SJCRH30 (cell line): Measurements from ENCODE around the gene TMEM271. TPM values are rescaled to one million over a fixed set of nuclear protein-coding genes. Genes with fewer than 3 reads are reported as not detected.

Experiments
- DNase-seq, 2 experiments: peaks; one replicate each; pipeline ENCODE4 v3.0.0-alpha.2; 2015 to 2020
- H3K27ac ChIP-seq: fragments of 250-450 bp; sonication (Bioruptor Pico); 2 replicates; pipeline ENCODE4 v1.5.1; 2020; ENCODE audit warnings: mild to moderate bottlenecking, moderate library complexity
- H3K27me3 ChIP-seq: fragments of 250-450 bp; sonication (Bioruptor Pico); 2 replicates; pipeline ENCODE4 v1.5.1; 2020; ENCODE audit warnings: mild to moderate bottlenecking, moderate library complexity
- H3K36me3 ChIP-seq: fragments of 250-450 bp; sonication (Bioruptor Pico); 2 replicates; pipeline ENCODE4 v1.5.1; 2020; ENCODE audit warnings: mild to moderate bottlenecking, moderate library complexity
- H3K4me1 ChIP-seq: fragments of 250-450 bp; sonication (Bioruptor Pico); 2 replicates; pipeline ENCODE4 v1.5.1; 2020; ENCODE audit warnings: mild to moderate bottlenecking, moderate library complexity
- H3K4me3 ChIP-seq: fragments of 250-450 bp; sonication (Bioruptor Pico); 2 replicates; pipeline ENCODE4 v1.5.1; 2020; ENCODE audit warnings: mild to moderate bottlenecking, moderate library complexity
- H3K9me3 ChIP-seq: fragments of 250-450 bp; sonication (Bioruptor Pico); replicated peaks from 2 replicates; pipeline ENCODE4 v1.5.1; 2020; ENCODE audit warnings: mild to moderate bottlenecking, moderate library complexity
- total RNA-seq: library from RNA; depleted of rRNA; stranded (reverse); fragments of >200 nt; shearing (Covaris generic); gene quantifications from 2 replicates; pipeline ENCODE4 v1.2.3, GENCODE V29; 2014; rRNA removed

The TMEM271 gene
- total RNA-seq, 1 experiment from 2014 or later: 1.4 TPM

GRCh38 chr4:530017-530781 is 45.9 kb downstream of the TMEM271 start:
- H3K4me1 ChIP-seq: no peaks in the 10 kb centered on the region
- H3K9me3 ChIP-seq: peaks cover 7% of the 10 kb centered on the region
- peaks cover 83% of the 10 kb centered on the region for H3K36me3 ChIP-seq
- DNase-seq: no peak
- no peak overlapping the region for H3K27ac ChIP-seq
- H3K4me3 ChIP-seq: no peak overlapping the region
- no peaks in the 10 kb centered on the region for H3K27me3 ChIP-seq

GRCh38 chr4:529563-529962 is 46.5 kb downstream of the TMEM271 start:
- H3K4me3 ChIP-seq: no peak overlapping the region
- H3K9me3 ChIP-seq: peaks cover 7% of the 10 kb centered on the region
- DNase-seq: no peak
- H3K4me1 ChIP-seq: no peaks in the 10 kb centered on the region
- H3K36me3 ChIP-seq: peaks cover 83% of the 10 kb centered on the region
- H3K27me3 ChIP-seq: no peaks in the 10 kb centered on the region
- H3K27ac ChIP-seq: no peak overlapping the region

- Histone ChIP-seq H3K4me3 (no peak overlapping the region), H3K9me3 (peaks cover 7% of the 10 kb centered on the region), H3K27me3 (no peaks in the 10 kb centered on the region), H3K27ac (no peak overlapping the region), H3K36me3 (peaks cover 80% of the 10 kb centered on the region), H3K4me1 (no peaks in the 10 kb centered on the region)
- no peak for DNase-seq
Measured at GRCh38 chr4:528835-529234, 47.3 kb downstream of the TMEM271 start.

GRCh38 chr4:528296-528695 is 47.8 kb downstream of the TMEM271 start:
- Histone ChIP-seq H3K27me3 (no peaks in the 10 kb centered on the region), H3K4me3 (no peak overlapping the region), H3K27ac (no peak overlapping the region), H3K4me1 (no peaks in the 10 kb centered on the region), H3K9me3 (peaks cover 7% of the 10 kb centered on the region), H3K36me3 (peaks cover 80% of the 10 kb centered on the region)
- DNase-seq: no peak

- Histone ChIP-seq H3K9me3 (peaks cover 5% of the 10 kb centered on the region), H3K36me3 (peaks cover 78% of the 10 kb centered on the region), H3K27me3 (no peaks in the 10 kb centered on the region), H3K27ac (no peak overlapping the region), H3K4me1 (no peaks in the 10 kb centered on the region), H3K4me3 (no peak overlapping the region)
- no peak for DNase-seq
Measured at GRCh38 chr4:526971-527460, 49.1 kb downstream of the TMEM271 start.

GRCh38 chr4:526189-526909 is 49.7 kb downstream of the TMEM271 start:
- no peak overlapping the region for H3K4me3 ChIP-seq

GRCh38 chr4:525660-526059 is 50.4 kb downstream of the TMEM271 start:
- H3K36me3 ChIP-seq: peaks cover 77% of the 10 kb centered on the region
- H3K27me3 ChIP-seq: no peaks in the 10 kb centered on the region
- no peak overlapping the region for H3K27ac ChIP-seq
- DNase-seq: no peak
- no peaks in the 10 kb centered on the region for H3K4me1 ChIP-seq
- H3K9me3 ChIP-seq: peaks cover 5% of the 10 kb centered on the region
- no peak overlapping the region for H3K4me3 ChIP-seq

More at GRCh38 chr4:526189-526909, 49.7 kb downstream of the TMEM271 start:
- DNase-seq: no peak
- Histone ChIP-seq H3K27me3 (no peaks in the 10 kb centered on the region), H3K4me1 (no peaks in the 10 kb centered on the region), H3K9me3 (peaks cover 5% of the 10 kb centered on the region), H3K36me3 (peaks cover 77% of the 10 kb centered on the region), H3K27ac (no peak overlapping the region)

GRCh38 chr4:524196-524595 is 51.9 kb downstream of the TMEM271 start:
- Histone ChIP-seq H3K36me3 (peaks cover 67% of the 10 kb centered on the region), H3K27me3 (no peaks in the 10 kb centered on the region), H3K4me1 (no peaks in the 10 kb centered on the region), H3K9me3 (peaks cover 5% of the 10 kb centered on the region), H3K27ac (no peak overlapping the region), H3K4me3 (no peak overlapping the region)
- DNase-seq: no peak

Other genes with a start within 250 kb of the TMEM271 start
- 11.8 and 17.4 TPM in 2 replicates for gene ZNF141, start 238.5 kb downstream of the TMEM271 start, total RNA-seq
- 28.7 and 42.9 TPM in 2 replicates for gene ZNF721, start 77.1 kb downstream of the TMEM271 start, total RNA-seq
- gene PIGG, start 77.1 kb downstream of the TMEM271 start, total RNA-seq: 28.9 and 33.6 TPM in 2 replicates
- gene PDE6B, start 49.3 kb upstream of the TMEM271 start, total RNA-seq: 0.03 TPM in 1 of 2 replicates, not detected in the other
- 338 and 409 TPM in 2 replicates for gene ATP5ME, start 98.0 kb upstream of the TMEM271 start, total RNA-seq
- gene MYL5, start 98.2 kb upstream of the TMEM271 start, total RNA-seq: 3.2 and 3.4 TPM in 2 replicates
- gene SLC49A3, start 112.9 kb upstream of the TMEM271 start, total RNA-seq: 0.13 TPM in 1 of 2 replicates, not detected in the other
- 50.3 and 60.4 TPM in 2 replicates for gene PCGF3, start 129.5 kb upstream of the TMEM271 start, total RNA-seq
- 0.28 and 0.59 TPM in 2 replicates for gene CPLX1, start 249.8 kb upstream of the TMEM271 start, total RNA-seq